NT2/D1 (cell line): ENCODE measurements around the gene ADAMTS7.

Experiments
- SUZ12 ChIP-seq: IDR thresholded peaks from 2 replicates; pipeline ENCODE4 v1.6.1; 2011; ENCODE audit not compliant: insufficient read length, insufficient read depth; ENCODE audit errors: extremely low read depth
- YY1 ChIP-seq: IDR thresholded peaks from 2 replicates; pipeline ENCODE4 v1.6.1; 2011; ENCODE audit not compliant: insufficient read length, insufficient read depth
- ZNF274 ChIP-seq: IDR thresholded peaks from 2 replicates; pipeline ENCODE4 v1.6.1; 2011; ENCODE audit warnings: mild to moderate bottlenecking, low read depth, low read length

DNA sequence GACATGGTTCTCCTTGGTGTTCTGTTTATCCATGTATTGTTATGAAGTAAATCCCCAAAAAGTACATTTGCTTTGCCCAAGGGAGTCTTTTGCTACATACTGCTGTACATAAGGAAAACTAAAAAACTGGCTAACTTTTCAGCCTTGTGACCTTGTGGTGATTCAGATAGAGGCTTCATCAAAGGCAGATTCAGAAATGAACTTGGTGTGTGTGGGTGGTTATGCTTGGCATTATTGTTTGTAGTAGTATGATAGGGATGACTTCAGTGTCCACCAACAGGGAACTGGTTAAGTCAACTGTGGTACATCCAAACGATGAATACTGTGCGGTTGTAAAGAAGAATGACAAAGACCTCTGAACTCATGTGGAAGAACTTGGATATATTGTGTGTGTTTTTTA lies 94.6 kb downstream of the ADAMTS7 start:
- TF ChIP-seq ZNF274 (no peak), SUZ12 (no peak), YY1 (no peak)
